Progenitor cell of endocrine pancreas (in vitro differentiated cells): Measurements from ENCODE around the gene FRRS1. TPM values are rescaled to one million over a fixed set of nuclear protein-coding genes. Genes with fewer than 3 reads are reported as not detected.

Source experiments
- DNase-seq: peaks from one replicate; pipeline ENCODE4 v3.0.0; 2021; ENCODE audit warnings: low spot score; ENCODE audit not compliant: unreplicated experiment
- H3K27ac Mint-ChIP-seq: 2 replicates; pipeline ENCODE4 v1.8.0; 2021; ENCODE audit warnings: mild to moderate bottlenecking, moderate library complexity, mixed read lengths
- H3K27me3 Mint-ChIP-seq: 2 replicates; pipeline ENCODE4 v1.8.0; 2021; ENCODE audit warnings: mixed read lengths
- H3K36me3 Mint-ChIP-seq: 2 replicates; pipeline ENCODE4 v1.8.0; 2022; ENCODE audit warnings: mixed read lengths; ENCODE audit not compliant: insufficient read depth
- H3K4me1 Mint-ChIP-seq: 2 replicates; pipeline ENCODE4 v1.8.0; 2021; ENCODE audit warnings: low read depth, mixed read lengths
- H3K4me3 Mint-ChIP-seq: 2 replicates; pipeline ENCODE4 v1.8.0; 2021; ENCODE audit warnings: low read depth, mild to moderate bottlenecking, moderate library complexity, mixed read lengths
- H3K9me3 Mint-ChIP-seq: 2 replicates; pipeline ENCODE4 v1.8.0; 2021; ENCODE audit warnings: low read depth, mixed read lengths
- total RNA-seq: library from RNA; stranded (reverse); gene quantifications from 2 replicates; pipeline ENCODE4 v1.2.1, GENCODE V29; 2021
- TF ChIP-seq, protein P1 (sequence below): fragments of 200-600 bp; sonication (generic); IDR thresholded peaks from one replicate; pipeline ENCODE4 v1.5.0; 2021; ENCODE audit warnings: antibody characterized with exemption, mild to moderate bottlenecking; ENCODE audit not compliant: unreplicated experiment

Gene FRRS1
- total RNA-seq, 1 donor from 2014 or later = 8.6 TPM

- H3K4me1 Mint-ChIP-seq = peaks cover 10% of the 10 kb centered on the region
- no peaks in the 10 kb centered on the region for H3K27me3 Mint-ChIP-seq
- TF ChIP-seq, protein P1, sequence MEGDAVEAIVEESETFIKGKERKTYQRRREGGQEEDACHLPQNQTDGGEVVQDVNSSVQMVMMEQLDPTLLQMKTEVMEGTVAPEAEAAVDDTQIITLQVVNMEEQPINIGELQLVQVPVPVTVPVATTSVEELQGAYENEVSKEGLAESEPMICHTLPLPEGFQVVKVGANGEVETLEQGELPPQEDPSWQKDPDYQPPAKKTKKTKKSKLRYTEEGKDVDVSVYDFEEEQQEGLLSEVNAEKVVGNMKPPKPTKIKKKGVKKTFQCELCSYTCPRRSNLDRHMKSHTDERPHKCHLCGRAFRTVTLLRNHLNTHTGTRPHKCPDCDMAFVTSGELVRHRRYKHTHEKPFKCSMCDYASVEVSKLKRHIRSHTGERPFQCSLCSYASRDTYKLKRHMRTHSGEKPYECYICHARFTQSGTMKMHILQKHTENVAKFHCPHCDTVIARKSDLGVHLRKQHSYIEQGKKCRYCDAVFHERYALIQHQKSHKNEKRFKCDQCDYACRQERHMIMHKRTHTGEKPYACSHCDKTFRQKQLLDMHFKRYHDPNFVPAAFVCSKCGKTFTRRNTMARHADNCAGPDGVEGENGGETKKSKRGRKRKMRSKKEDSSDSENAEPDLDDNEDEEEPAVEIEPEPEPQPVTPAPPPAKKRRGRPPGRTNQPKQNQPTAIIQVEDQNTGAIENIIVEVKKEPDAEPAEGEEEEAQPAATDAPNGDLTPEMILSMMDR = no peak
- no peaks in the 10 kb centered on the region for H3K36me3 Mint-ChIP-seq
- no peak overlapping the region for H3K4me3 Mint-ChIP-seq
- H3K27ac Mint-ChIP-seq = no peak overlapping the region
- no peaks in the 10 kb centered on the region for H3K9me3 Mint-ChIP-seq
- DNase-seq = no peak
Measured at GRCh38 chr1:99735852-99736251, 30.6 kb downstream of the FRRS1 start.

DNA sequence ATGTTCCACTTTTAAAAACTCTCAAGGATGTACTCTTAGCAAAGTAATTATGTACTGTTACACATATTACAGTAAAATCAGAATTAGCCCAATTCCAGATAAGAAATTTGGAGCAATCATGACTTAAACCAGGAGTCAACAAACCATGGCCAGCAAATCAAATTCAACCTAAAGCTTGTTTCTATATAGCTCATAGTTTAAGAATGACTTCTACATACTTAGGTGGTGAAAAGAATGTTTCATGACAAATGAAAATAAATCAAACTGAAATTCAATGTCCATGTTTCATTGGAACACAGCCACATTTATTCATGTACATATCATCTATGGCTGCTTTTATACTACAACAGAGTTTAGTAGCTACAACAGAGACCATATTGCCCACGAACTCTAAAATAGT lies 35.1 kb downstream of the FRRS1 start:
- TF ChIP-seq, protein P1 = no peak

DNA sequence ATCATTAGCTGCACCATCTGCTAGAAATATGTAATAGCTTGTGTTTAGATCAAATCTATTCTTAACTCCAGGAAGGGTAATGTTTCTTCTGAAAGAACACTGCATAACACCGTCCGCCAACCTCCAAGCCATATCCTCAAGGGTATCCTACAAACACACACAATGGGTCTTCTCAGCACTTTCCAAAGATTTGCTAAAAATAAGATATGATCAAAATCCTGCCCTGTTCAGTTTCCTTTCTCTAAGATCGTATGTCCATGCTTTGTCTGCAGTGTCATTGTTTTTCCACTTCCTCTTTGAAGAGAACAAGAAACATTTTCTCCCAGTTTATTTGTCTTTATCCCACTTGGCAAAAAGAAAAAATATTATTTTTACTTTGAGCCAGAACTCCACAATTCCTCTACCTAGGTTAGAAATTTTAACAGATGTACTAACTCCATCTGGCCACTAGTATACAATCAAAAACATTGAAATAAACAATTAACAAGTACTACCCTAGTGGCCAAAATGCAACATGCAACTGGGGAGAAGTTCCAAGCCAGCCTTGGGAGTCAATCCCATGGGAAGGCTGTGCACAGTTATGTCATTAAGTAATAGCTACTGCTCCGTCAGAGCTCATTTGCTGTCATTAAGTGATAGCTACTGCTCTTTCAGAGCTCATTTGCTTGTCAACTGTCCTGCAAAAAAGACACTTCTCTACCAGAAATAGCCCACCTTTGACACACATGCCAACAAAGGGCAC lies 37.8 kb downstream of the FRRS1 start:
- Mint-ChIP-seq H3K4me3 (no peak overlapping the region), H3K9me3 (no peaks in the 10 kb centered on the region), H3K27ac (no peak overlapping the region), H3K36me3 (peaks cover 5% of the 10 kb centered on the region), H3K27me3 (no peaks in the 10 kb centered on the region), H3K4me1 (no peaks in the 10 kb centered on the region)
- no peak for DNase-seq
- TF ChIP-seq, protein P1 = peak; percentile 59

More for the DNA sequence above, 35.1 kb downstream of the FRRS1 start:
- Mint-ChIP-seq H3K9me3 (no peaks in the 10 kb centered on the region), H3K36me3 (peaks cover 5% of the 10 kb centered on the region), H3K4me3 (no peak overlapping the region), H3K4me1 (no peaks in the 10 kb centered on the region), H3K27me3 (no peaks in the 10 kb centered on the region), H3K27ac (no peak overlapping the region)
- DNase-seq = no peak

GRCh38 chr1:99727575-99728185 lies 38.8 kb downstream of the FRRS1 start:
- Mint-ChIP-seq H3K9me3 (no peaks in the 10 kb centered on the region), H3K4me3 (no peak overlapping the region), H3K4me1 (no peaks in the 10 kb centered on the region), H3K27me3 (no peaks in the 10 kb centered on the region), H3K27ac (no peak overlapping the region), H3K36me3 (peaks cover 5% of the 10 kb centered on the region)
- DNase-seq = no peak
- TF ChIP-seq, protein P1 = no peak

DNA sequence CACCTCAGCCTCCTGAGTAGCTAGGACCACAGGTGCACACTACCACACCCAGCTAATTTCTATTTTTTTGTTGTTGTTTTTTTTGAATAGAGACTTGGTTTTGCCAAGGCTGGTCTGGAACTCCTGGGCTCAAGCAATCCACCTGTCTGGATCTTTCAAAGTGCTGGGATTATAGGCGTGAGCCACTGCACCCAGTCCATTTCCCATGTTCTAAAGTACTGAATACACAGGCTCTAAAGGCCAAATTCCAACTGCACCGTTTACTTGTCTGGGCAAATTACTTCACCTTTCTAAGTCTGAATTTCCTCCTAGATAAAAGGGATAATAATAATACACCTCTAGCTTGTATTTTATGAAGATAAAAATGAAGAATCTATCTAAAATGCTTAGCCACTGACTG lies 39.6 kb downstream of the FRRS1 start:
- no peak for DNase-seq
- Mint-ChIP-seq H3K27me3 (no peaks in the 10 kb centered on the region), H3K27ac (no peak overlapping the region), H3K9me3 (no peaks in the 10 kb centered on the region), H3K4me3 (no peak overlapping the region), H3K4me1 (no peaks in the 10 kb centered on the region), H3K36me3 (peaks cover 5% of the 10 kb centered on the region)
- TF ChIP-seq, protein P1 = no peak
